GM19238 (cell line): ENCODE measurements around the gene NACAD.

Experiments used
- DNase-seq: peaks from one replicate; pipeline ENCODE4 v3.0.0; 2011; ENCODE audit warnings: low spot score; ENCODE audit not compliant: insufficient read length

Gene NACAD

DNA sequence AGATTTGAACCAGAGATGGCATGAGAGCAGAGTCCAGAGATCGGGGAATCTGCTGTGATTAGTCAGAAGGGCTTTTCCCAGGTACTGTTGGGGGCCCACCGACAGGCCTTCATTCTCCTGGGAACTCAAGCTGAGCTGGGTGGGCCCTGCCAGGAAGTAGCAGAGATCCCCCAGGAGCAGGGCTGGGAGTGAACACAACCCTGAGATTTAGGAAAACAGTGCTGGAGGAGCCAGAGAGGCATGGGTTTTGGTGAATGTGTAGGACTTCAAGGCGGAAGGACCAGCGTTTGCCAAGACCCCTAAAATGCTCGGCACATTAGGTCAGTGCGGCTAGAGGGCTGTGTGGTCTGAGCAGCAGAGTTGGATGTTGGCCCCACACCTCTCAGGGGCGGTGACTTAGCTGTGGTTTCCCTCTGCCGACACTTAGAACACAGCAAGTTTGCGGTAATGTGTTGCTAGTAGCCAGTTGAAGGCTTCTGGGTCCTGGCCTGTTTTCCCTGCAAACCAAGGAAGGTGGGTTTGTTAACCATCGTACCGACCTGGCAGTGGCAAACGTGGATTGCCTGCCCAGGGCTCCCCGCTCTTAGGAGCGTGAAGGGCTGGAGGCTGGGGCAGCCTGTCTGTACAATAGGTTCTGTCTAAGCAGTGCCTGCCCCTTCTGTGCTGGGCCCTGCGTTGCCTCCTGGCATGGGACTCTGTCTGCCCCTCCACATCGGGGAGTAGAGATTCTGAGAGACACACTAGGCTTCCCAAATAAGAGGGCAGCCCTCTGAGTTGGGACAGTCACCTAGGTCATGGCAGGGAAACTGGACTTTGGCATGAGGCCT is 14.0 kb downstream of the NACAD start:
- no peak for DNase-seq

DNA sequence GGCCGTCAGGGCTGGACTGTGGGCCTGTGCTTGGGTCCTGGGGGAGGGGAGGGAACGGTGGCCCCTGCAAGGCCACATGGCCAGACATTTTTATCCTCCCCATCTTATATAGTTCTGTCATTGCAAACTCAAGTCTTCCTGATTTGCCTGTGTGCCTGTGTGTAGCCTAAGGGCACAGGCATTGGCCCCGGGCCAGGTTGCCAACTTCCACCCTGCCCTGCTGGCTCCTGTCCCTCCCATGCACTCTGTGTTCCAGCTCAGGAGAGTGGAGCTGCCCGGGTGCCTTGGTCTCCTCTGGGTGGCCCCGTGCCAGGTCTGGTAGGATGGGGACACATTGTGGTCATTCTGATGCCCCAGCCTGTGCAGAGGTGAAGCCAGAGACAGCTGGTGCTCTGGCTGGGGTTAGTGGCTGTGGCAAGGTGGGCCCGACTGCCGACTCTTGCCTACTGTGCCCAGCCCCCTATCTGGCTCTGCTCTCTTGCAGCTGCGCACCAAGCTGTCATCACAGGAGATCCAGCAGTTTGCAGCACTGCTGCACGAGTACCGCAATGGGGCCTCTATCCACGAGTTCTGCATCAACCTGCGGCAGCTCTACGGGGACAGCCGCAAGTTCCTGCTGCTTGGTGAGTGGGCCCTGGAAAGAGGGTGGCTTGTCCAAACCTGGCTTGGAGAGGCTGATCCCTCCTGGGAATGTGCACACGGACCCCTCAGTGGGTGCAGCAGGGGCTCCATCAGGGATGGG is 14.8 kb downstream of the NACAD start:
- DNase-seq: no peak

DNA sequence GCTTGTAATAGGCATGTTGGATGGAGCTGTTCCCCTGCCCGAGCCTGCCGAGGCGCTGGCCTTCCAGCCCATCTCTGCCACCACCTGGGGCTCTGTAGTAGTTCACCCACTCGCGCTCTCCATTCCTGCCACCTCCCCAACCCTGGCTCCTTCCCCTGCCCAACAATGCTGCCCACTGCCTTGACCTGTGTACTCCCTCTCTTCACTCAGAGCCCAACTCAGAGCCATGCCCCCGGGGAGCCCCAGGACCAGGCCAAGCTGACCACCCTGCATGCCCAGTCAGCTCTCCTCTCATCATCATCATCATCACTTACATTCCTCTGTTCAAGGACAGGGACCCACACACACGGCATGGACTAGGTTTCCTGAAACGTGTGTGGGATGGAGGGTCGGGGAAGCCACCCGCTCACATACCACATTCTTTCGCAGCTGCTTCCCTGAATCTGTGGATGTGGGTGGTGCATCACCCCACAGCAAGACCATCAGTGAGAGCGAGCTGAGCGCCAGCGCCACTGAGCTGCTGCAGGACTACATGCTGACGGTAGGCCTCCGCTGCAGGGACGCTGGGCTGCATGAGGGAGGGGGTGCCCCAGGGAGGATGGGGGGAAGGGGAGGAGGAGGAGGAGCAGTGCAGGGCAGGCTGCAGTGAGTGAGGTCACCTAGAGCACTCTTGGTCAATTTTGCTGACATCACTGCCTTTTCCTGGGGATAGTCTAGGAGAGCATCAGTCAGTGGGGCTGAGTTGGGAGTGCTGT is 15.6 kb downstream of the NACAD start:
- DNase-seq: no peak

DNA sequence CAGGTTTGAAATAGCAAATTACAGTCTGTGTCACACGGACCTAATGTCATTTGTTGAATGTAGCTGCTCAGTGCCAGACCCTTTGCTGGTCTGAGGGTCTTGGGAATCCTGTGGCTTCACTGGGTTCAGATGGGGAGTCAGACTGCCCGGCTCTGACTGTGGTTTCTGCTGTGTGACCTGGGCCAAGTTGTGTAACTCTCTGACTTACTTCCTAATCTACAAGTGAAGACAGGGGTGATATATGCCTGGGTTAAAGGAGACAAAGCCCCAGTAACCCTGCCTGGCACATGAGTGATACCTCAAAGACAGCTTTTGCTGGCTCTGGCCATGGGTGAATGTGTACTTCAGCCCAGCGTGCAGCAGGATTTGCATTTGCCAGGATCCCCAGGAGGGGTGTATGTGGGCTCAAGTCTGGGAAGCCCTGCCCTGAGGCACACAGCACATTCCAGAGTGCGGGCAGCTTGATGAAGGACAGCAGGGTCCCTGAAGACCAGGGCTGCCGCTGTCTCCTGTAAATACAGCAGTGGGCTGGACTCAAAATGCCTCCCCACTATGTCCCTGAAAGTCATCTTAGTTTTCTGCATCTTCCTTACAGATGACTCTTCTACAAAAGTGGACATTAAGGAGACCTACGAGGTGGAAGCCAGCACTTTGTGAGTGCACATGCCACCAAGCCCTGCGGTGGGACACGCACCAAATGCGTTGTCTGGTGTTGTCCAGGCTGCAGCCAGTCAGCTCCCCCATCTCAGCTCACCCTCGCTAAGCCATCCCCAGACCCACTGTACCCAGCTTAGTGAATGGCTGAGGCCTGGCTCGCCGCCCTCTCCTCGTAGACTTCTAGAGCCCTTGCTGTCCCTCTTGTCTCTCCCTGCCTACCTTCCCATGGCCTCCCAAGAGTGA is 16.4 kb downstream of the NACAD start:
- DNase-seq: no peak

DNA sequence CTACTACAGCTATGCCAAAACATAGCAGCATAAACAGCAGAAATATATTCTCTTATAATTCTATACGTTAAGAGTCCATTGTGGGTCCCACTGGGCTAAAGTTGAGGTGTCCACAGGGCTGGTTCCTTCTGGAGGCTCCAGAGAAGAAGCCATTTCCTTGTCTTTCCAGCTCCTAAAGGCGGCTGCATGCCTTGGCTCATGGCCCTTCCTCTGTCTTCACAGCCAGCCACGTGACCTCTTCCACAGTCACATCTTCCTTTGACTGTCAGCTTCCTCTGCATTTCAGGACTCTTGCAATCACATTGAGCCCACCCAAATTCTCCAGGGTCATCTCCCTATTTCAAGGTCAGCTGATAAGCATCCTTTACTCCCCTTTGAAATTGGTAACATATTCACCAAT is 17.2 kb downstream of the NACAD start:
- DNase-seq: no peak

DNA sequence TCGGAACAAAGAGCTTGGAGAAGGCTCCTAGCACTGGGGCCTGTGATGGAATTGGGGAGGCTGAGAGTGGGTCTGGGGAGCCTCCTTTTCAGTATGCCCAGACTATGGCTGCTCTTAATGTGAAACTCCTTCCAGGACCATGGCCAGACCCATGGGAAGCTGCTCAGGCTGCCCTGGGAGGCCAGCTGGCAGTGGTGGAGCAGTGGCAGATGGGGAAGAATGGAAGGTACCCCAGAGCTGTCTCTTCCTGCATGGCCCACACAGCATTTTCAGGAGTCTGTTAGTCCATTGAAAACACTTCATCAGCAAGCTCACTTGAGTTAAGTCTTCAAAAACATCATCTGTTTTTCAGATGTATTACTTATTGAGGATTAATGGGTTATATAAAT is 18.5 kb downstream of the NACAD start:
- no peak for DNase-seq

DNA sequence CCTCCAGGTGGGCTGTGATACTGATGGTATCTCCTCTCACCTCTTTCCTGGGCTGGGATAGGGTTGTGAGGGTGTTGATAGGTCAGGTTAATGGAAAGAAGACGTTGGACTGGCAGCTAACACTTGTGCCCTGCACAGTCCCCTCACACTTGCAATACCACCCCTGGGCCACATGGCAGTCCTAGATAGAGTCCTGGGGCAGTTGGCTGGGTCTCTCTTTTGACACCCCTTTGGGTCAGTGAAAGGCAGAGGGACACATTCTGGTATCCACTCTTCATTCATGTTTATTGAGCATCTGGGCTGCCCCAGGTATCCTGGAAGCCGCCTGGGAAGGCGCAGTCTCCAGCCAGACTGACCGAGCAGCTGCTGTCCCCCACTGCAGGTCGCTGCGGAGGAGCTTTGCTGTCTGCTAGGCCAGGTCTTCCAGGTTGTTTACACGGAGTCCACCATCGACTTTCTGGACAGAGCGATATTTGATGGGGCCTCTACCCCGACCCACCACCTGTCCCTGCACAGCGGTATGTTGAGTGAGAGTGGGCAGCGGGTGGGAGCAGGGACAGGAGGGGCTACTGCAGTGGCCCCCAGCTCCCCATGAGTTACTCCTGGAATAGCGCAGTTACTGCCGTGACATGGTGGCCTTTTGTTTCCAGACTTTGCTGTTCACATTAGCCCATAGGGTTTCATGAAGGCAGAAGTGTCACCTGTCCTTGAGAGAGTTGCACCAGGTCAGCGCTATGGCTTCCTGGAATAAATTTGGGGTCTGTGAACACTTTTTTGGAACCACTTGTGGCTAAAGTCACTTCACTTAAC is 19.1 kb downstream of the NACAD start:
- DNase-seq: no peak

DNA sequence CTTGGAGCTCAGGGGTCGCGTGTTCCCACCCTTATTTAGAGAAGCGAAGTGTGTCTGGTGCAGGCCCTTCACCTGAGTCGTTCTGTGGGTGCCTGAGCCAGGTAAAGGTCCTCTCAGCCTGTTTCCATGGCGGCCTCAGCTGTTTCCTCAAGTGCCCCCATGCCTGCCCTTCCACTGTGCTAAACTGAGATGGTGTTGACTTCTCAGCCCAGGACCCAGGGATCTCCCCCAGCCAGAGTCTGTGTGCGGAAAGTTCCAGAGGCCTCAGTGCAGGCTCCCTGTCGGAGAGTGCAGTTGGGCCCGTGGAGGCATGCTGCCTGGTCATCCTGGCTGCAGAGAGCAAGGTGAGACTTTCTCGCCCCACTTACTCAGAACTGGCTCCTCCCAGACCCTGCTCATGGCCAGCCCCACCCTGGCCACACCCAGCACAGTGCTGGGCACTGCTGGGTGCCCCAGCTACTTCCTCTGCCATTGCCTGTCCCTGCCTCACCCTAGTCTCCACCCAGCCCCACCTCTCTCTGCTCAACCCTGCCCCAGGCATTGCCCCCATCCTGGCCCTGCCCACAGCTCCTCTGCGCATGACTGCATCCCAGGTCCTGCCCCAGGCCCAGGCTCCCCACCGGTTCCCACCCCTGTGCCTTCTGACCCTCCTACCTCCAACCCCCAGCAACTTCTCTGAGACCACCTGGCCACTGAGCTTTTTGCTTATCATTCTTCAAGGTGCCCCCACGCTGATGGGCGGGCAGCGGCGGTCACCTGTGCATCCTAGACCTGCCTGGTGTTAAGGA is 20.3 kb downstream of the NACAD start:
- DNase-seq: no peak

DNA sequence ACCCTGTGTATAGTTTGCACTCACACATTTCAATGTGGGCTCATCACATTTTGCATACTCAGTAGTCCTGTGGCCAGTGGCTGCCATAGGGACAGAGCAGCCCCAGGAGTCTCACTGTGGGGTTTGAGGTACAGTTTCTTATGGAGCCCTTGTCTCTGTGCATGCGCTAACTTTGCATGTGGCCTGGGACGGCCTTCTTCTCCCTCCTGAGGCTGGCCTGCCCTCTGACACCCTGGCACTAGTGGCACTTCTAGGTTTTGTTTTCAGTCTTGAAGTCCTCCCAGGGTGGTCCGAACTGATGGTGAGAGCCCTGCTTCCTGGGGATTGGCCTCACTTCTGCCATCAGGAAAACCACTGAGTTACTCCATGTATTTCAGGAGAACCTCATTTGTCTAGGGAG is 21.2 kb downstream of the NACAD start:
- DNase-seq: no peak

DNA sequence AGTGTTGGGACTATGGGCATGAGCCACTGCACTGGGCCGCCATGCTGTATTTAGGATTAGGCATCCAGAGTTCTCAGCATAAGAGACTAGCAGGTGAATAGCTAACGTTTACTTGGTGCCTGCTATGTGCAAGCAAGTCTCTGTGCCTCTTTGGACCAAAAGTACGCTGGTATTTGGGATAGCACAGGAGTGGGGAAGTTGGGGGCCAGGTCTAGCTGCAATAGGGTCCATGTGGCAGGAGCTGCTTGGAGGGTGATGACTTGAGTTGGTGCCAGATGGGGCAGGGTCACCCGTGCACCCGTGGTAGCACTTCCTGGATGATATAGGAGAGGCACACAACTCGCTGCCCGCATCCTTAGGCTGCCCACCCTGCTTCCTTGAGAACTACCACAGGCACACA is 22.4 kb downstream of the NACAD start:
- no peak for DNase-seq

DNA sequence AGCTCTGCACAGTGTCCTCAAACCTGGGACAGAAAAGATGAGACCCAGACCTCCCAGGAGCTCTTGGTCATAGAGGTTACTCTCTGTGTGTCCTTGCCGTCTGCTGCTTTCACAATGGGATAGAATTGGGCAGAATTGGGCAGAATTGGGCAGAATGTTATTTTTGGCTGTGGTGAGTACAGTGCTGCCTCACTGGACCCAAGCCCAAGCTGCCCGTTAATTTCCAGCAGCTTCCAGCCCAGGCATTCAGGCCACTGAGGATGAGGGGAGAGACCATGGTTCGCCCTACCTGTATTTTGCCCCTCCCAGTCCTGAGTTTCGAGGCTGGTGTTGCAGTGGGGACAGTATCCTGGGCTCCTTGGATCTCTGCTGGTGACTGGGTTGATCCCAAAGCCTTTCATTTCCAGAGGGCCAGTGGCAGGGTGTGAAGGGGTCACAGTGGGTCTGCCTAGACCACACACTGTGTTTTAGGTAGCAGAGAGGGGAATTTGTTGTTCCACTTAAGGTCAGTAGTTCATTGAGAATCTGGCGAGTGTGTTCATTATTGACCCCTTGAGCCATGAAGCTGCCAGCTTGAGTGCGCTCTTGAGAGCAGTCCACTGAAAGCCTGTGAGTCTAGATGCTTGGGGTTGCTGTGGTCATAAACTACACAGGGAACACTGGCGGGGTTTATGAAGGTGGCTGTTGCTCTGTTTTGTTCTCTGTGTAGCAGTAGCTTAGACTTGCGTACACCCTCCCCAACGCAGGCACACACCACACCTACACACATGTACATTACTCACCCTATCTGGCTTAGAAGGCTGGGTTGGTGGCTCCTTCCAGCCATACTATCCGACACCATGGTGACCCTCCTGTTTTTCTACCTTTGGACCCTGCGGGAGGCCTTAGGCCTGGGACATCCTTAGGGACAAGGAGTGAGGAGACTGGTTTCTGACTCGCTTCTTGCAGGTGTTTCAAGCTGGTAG is 23.5 kb downstream of the NACAD start:
- no peak for DNase-seq

DNA sequence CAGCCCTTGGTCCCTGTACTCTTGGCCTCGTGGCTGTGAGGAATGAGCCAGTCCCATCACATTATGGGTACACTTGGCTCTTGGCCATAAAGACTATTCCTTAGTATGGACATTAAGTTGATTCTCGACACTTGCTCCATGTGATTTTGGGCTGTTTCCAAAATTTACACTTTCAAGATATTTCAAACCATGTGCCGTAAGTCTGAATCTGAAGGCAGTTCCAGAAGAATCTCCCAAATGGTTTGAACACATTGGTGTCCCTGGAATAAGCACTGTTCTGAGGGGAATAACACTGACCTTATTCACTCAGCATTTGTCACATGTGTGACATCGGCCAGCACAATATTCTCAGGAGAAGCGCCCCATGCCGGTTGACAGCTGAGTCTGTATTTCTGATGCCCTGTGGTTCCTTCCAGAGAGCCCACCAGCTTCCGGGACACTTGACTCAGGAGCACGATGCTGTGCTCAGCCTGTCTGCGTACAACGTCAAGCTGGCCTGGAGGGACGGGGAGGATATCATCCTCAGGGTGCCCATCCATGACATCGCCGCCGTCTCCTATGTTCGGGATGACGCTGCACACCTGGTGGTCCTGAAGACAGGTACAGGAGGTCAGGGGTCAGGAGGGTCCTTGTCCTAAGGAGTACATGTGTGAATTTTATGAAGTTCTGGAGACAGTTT is 24.6 kb downstream of the NACAD start:
- DNase-seq: no peak

DNA sequence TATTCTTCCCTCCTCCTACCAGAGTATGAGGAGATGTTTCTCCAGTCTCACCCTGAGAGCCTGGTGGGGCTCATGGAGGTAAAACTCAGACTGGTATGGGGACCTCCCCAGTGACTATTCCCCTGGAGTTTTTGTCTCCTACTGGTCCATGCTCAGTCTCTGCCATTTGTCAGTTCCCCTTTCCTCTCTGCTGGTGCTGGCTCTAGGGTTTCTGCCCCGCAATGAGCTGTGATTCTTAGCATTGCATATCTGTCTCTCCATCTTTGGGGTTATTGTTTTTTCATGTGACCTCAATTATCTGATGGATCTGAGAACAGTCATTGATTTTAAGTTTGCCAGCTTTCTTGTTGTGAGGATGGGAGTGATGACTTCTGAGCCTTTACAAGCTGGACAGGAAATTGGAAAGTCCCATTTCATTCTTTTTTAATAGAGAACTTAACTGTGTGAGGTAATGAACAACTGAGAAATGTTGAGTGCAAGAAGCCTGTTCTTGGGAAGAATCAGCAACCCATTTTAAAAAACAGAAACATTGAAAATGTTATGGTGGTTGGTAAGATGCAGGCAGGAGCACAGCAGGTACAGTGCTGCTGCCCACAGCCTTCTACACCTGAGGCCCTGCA is 26.9 kb downstream of the NACAD start:
- DNase-seq: no peak

DNA sequence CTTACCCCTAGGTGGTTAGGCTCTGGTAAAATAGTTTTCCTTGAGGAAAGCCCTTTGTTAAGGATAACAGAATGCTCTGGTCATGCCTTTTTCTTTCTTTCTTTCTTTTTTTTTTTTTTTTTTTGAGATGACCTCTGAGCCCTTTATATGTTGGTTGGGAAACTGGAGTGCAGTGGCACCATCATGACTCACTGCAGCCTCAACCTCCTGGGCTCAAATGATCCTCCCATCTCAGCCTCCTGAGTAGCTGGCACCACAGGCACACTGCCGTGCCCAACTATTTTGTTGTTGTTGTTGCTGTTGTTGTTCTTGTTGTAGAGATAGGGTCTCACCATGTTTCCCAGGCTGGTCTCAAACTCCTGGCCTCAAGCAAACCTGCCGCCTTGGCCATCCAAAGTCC is 27.4 kb downstream of the NACAD start:
- DNase-seq: no peak

DNA sequence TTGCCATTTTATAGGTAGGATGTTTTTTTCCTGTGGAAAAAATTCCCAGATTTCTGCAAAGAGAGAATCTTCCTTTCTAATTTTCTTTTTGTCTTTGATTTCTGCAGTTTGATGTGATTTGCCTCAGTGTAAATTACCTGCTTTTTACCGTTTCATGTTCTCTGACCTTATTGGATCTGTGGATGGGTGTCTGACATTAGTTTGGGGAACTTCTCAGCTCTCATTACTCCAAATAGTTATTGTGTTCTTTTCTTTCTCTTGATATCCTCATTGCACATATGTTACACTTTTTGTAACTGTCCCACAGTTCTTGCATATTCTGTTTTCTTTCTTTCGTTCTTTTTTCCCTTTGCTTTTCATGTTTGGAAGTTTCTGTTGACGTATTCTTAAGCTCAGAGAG is 28.5 kb downstream of the NACAD start:
- DNase-seq: no peak

DNA sequence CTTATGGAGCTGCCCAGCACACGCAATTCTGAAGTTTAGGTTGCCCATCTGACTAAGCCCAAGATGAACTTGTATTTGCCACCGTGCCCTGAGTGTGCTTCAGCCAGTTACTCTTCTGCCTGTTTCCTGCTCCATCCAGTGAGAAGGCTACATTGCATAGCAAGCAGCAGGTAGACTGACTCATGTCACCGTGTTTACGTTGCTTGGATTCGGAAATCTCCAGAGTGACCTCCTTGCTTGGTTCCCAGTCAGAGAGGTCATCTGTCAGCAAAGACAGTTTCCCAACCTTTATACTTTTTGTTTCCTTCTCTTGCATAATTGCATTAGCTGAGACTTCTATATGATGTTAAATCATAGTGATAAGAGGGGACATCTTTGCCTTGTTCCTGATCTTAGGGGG is 30.9 kb downstream of the NACAD start:
- no peak for DNase-seq

DNA sequence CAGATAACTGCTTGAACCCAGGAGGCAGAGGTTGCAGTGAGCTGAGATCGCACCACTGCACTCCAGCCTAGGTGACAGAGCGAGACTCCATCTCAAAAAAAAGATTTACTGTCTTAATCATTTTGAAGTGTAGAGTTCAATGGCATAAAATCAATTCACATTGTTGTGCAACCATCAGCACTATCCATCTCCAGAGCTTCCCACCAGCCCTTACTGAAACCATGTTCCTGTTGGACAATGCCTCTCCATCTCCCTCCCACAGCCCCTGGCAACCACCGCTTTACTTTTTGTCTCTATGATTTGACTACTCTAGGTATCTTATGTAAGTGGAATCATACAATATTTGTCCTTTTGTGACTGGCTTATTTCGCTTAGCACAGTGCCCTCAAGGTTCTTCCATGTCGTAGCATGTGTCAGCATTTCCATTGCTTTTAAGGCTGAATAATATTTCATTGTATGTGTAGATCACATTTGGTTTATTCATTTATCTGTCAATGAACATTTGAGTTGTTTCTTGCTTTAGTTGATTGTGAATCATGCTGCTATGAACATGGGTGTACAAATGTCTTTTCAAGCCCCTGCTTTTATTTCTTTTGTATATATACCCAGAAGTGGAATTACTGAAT is 33.1 kb downstream of the NACAD start:
- DNase-seq: no peak
